ENCODE data around the gene BTBD1. TPM values are rescaled to one million over a fixed set of nuclear protein-coding genes. Genes with fewer than 3 reads are reported as not detected.

The BTBD1 gene
- total RNA-seq, 4 donors from 2014 or later: 229 to 408 (median 342) TPM

- in situ Hi-C loops (cut with MboI; ENCODE audit: low sequenced_read_pairs in 4 of 4) (loop anchor here in 2 of 4 donors (10.0 to 25.0 kb wide), 2 partner anchors 88 to 565 kb away; partner anchors contain the start of genes C15orf40 (in 1 of the 2) and RPS17 (in 1 of the 2)), intact Hi-C loops (cut with DNase I; ENCODE audit: low total_unique reads) (loop anchor here (10.0 kb wide), 1 partner anchor 338 kb away; no protein-coding TSS in a partner anchor)
- Histone ChIP-seq H3K4me3 (no peak overlapping the region), H3K9me3 (no peaks in the 10 kb centered on the region), H3K27me3 (no peaks in the 10 kb centered on the region), H3K27ac (peak overlapping the region in 1 of 4 donors; percentile 27), H3K36me3 (no peaks in the 10 kb centered on the region), H3K4me1 (peaks cover 11 to 24% of the 10 kb centered on the region in 2 donors)
- no peak for TF ChIP-seq CTCF (IDR thresholded peaks at IDR 0.05 in 4 of 5, conservative IDR thresholded peaks at IDR 0.05 in 1 of 5)
- TF ChIP-seq POLR2A (IDR thresholded peaks at IDR 0.05): no peak
- no peak for DNase-seq
- no peak for ATAC-seq
These were observed 35.3 kb upstream of the BTBD1 start for GRCh38 chr15:83102346-83102745.

- no peaks in the 10 kb centered on the region for H3K36me3 ChIP-seq
- in situ Hi-C loops (cut with MboI; ENCODE audit: low sequenced_read_pairs in 4 of 4) (loop anchor here in 2 of 4 donors (10.0 to 25.0 kb wide), 2 partner anchors 85 to 563 kb away; partner anchors contain the start of genes C15orf40 (in 1 of the 2) and RPS17 (in 1 of the 2)), intact Hi-C loops (cut with DNase I; ENCODE audit: low total_unique reads) (loop anchor here (10.0 kb wide), 1 partner anchor 335 kb away; no protein-coding TSS in a partner anchor)
- ATAC-seq (peak; percentile 84 to 87), DNase-seq (no peak)
- H3K27ac ChIP-seq: peak overlapping the region; percentile 75 to 84 (median 78)
- peaks cover 16 to 24% of the 10 kb centered on the region in 2 donors for H3K4me1 ChIP-seq
- H3K27me3 ChIP-seq: no peaks in the 10 kb centered on the region
- TF ChIP-seq POLR2A (IDR thresholded peaks at IDR 0.05) (no peak), CTCF (IDR thresholded peaks at IDR 0.05 in 4 of 5, conservative IDR thresholded peaks at IDR 0.05 in 1 of 5) (no peak)
- H3K4me3 ChIP-seq: peak overlapping the region in 1 of 4 donors; percentile 8
- no peaks in the 10 kb centered on the region for H3K9me3 ChIP-seq
These were observed 33.1 kb upstream of the BTBD1 start for GRCh38 chr15:83100097-83100646.

GRCh38 chr15:83099290-83099689 lies 32.2 kb upstream of the BTBD1 start:
- Histone ChIP-seq H3K36me3 (no peaks in the 10 kb centered on the region), H3K9me3 (no peaks in the 10 kb centered on the region), H3K27ac (peak overlapping the region; percentile 75 to 84 (median 78)), H3K4me3 (no peak overlapping the region), H3K4me1 (peaks cover 23 to 33% of the 10 kb centered on the region in 2 donors), H3K27me3 (no peaks in the 10 kb centered on the region)
- DNase-seq (no peak), ATAC-seq (no peak)
- TF ChIP-seq POLR2A (IDR thresholded peaks at IDR 0.05): no peak
- no peak for TF ChIP-seq CTCF (IDR thresholded peaks at IDR 0.05 in 4 of 5, conservative IDR thresholded peaks at IDR 0.05 in 1 of 5)
- intact Hi-C loops (cut with DNase I; ENCODE audit: low total_unique reads) (no loop called here), in situ Hi-C loops (cut with MboI; ENCODE audit: low sequenced_read_pairs in 4 of 4) (no loop called here)

- Histone ChIP-seq H3K27me3 (no peaks in the 10 kb centered on the region), H3K36me3 (no peaks in the 10 kb centered on the region), H3K9me3 (no peaks in the 10 kb centered on the region), H3K27ac (peak overlapping the region in 2 of 4 donors; percentile 75 to 79), H3K4me1 (peaks cover 27 to 33% of the 10 kb centered on the region in 2 donors), H3K4me3 (no peak overlapping the region)
- in situ Hi-C loops (cut with MboI; ENCODE audit: low sequenced_read_pairs in 4 of 4): no loop called here
- DNase-seq (no peak), ATAC-seq (no peak)
- intact Hi-C loops (cut with DNase I; ENCODE audit: low total_unique reads): no loop called here
- TF ChIP-seq CTCF (IDR thresholded peaks at IDR 0.05 in 4 of 5, conservative IDR thresholded peaks at IDR 0.05 in 1 of 5) (no peak), POLR2A (IDR thresholded peaks at IDR 0.05) (no peak)
These were observed 31.0 kb upstream of the BTBD1 start for GRCh38 chr15:83098079-83098478.
